Measurements from ENCODE around the gene ABHD2.
A peak's percentile ranks its signal among the peaks of the same experiment; 100 is the strongest.
"Not testable (repeated sequence)": the region's sequence is repeated elsewhere in the genome, so short reads cannot be mapped to it uniquely, and the experiment has no call there.

The ABHD2 gene

DNA sequence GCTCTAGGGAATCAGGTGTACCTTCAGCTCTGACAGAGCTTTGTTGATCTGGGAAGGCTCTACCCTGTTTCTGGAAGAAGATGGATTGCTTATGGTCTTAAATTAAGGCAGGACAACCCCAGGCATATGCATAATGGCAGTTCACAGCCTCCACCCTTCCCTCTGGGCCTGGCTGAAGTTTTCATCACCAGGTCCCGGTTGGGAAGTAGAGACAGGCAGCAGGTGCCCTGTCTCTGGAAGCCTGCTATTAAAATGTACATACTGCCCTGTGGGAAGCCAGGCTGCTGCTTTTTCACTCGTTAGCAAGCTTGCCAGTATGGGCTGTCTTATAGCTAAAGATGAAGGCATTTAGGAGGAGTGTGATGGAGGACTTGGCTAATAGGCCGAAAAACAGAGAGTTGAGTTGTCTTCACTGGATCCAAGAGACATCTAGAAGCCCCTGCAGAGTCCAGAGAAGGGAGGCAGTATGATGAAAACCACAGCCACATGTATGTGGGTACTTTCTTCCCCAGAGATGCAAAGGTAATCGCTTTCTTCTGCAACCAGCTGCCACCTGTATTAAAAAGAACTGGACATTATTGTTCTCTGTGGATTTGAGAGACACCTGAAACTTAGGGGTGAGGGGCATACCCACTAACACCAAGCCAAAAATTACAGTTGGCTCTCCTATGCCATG is 34.4 kb downstream of the ABHD2 start:
- no peak for DNase-seq

DNA sequence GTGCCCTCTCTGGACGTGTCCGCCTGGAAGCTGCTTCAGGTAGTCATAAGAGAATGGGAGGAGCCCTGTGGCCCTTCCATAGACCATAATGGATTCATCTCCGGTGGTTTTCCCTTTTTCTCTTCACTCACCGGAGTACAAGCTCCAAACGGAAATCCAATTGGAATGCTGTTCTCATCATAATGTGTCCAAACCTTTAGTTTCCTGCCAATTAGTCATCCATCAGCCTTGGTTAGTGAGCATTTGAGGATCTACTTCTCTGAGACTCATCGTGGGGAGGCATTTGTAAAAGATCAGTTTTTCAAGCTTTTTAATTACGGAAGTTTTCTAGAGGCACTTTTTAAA is 34.9 kb downstream of the ABHD2 start:
- DNase-seq: no peak

DNA sequence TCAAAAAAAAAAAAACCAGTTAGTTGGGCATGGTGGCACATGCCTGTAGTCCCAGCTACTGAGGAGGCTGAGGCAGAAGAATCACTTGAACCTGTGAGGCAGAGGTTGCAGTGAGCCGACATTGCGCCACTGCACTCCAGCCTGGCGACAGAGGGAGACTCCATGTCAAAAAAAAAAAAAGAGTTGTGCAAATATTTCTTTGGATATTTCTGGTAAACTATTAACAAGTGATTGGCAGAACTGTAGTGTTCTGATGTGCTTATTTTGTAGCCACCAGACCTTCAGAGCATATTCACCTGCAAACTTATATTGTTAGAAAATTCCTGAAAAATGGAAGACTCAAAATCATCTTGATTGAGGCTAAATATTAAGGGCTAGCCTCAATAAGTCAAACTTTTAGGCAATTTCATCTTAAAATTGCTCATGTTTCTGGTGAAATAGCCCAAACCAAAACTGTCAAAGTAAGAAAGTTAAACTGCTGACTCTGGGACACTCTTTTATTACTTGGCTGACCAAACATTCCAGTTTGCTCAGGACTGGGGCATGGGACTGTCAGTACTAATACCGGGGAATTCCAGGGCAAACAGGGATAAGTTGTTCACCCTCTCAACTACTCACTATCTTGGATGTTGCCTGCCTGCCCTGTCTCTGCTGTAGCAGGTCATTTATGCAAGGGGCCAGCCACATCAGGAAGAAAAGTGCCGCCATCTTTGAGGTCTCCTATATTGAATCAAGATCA is 37.0 kb downstream of the ABHD2 start:
- DNase-seq: no peak

DNA sequence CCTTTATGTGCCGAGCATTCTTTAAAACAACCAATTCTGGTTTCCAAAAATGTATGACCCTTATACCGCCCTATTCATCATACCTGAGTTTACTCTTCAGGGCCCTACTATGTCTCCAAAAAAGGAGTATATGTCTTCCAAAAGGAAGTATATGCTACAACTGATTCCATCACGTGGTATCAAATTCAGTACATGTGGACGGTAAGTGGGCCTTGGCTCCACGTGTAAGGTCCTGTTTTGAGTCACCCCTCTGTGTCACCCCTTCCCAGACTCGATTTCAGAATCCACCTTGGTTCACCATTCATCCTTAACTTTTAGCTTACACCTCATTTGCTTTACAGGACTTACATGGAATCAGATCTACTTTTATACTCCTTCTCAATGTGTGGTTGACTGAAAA is 37.8 kb downstream of the ABHD2 start:
- no peak for DNase-seq

DNA sequence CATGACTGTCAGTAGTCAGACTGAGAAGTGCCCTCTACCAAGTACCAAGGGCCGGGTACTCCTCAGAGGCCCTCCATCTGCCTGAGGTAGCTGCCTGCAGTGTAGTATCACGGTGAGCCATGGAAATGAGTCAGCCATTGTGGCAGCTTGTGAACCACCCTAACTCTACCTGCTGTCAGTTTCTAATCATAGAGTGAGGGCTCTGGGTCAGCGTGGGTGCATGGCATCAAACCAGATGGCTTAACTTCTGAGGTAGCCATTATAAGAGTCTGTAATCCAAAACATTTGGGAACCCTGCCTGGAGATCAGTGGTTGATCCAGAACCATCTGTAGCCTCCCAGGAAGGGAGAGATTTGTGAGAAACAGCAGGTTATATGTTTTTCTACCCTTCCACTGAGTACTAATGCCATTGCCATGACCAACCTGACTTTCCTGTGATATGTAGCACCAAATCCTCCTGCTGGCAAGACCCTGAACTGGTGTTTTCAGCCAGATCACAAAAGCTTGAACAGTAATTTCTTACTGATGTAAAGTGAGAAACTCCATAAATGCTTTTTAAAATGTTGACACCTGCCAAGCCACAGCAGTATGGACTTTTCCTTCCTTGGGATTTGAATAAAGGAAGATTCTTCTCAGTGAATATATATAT is 38.9 kb downstream of the ABHD2 start:
- DNase-seq: peak; percentile 19

DNA sequence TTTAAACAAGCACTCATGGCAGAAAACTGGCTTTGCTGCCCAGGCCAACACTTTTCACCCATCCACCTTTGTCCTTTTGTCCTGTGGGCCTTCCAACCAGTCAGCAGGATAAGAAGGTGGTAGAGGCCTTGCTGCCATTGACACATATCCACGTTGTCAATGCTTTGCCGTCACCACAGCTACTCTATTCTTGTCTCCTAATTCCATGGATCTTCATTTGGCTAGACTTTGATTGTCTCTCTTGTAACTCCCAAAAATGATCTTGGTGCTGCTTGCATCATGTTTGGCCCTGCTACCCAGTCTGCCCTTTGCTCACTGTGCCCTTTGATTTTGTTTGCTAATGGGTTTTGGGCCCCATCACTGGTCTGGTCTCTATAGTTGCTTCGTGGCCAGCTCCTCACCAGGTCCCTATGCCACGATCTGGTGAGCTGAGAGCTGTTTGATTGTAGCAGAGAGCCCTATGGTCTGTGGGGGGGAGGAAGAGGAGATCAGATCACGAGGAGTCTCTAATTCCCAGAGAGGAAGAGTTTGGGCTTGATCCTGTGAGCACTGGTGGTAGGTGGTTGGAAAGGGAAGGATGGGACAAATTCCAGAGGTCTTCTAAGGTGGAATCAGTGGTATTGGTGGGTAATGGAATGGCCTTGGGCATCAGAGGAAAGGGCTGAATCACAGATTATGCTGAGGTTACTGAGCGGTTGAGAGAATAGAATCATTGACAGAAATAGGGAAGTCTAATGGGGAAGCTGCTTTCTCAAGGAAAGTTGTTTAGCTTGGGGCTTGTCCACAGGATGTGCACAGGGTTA is 40.3 kb downstream of the ABHD2 start:
- no peak for DNase-seq

DNA sequence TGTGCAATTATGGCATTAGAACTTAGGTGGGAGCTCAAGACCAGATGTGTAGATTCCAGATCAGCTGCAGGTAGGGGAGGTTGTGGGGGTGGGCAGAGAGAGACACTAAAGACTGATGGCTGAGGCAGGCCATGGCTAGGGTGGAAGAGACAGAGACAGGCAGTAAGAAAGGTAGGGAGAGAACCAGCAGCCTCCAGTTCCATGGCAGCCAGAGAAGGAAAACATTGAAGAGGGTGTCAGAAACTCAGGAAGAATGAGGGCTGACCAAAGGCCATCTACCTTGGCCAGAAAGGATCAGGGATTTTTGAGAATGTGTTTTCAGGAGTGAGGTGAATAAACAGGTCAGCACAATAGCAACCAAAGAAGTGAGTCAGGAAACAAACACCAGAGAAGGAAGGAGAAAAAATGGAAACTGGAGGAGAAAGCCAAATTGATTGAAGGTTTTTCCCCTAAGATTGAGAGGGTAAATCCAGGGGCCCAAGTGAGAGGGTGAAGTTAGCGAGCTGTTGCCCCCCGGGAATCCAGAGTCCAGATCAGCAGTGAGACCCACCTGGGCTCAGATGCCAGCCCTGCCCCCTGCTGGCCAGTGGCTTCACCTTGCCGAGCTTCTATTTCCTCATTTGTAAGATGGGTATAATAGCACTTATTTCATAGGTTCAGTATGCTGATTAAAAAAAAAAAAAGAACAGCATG is 41.0 kb downstream of the ABHD2 start:
- peak; percentile 61 for DNase-seq

DNA sequence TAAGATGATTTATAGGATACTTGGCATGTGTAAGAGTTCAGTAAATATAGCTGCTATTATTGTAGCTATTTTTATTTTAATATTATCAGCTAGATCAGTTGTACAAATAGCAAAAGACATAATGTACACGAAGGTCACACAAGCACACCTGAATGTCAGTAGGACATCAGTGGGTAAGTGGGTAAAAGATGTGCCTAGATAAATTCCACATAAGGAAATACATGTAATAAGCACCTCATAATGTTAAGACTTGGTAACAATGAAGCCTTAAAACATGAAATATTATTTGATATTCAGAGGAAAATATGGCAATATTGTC is 41.5 kb downstream of the ABHD2 start:
- DNase-seq: no peak

DNA sequence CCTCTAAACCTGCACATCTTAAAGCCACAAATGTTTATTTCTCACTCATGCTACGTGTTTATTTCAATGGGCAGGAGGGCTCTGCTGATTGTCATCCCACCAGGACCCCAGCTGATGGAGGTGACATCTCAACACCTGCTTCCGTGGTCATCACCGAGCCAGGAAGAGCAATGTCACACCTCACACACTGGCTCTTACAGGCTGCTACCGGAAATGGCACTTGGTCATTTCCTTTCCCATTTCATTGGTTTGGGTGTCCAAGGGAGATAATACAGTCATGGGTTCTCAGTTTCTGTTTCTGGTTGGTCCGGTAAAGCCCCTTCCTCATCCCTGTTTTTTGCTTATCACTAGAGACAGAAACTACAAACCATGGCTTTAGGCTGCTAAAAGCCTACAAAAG is 41.9 kb downstream of the ABHD2 start:
- no peak for DNase-seq

DNA sequence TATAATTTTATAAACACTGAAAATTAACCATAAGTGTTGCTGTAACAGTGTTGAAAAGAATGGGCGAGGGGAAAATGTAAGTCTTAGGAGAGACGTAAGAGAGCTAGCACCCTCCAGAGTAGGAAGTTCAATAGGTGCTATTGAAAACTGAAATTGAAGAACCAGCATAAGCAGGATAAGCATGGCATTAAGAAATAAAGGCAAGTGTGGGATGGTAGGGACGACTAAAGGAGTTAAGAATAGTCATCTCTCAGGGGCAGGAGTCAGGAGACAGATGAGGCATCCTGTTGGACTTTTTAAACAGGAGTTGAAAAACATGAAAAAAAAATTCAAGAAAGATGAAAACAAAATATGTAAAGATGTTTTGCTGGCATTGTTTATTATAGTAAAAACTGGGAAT is 43.5 kb downstream of the ABHD2 start:
- DNase-seq: no peak

DNA sequence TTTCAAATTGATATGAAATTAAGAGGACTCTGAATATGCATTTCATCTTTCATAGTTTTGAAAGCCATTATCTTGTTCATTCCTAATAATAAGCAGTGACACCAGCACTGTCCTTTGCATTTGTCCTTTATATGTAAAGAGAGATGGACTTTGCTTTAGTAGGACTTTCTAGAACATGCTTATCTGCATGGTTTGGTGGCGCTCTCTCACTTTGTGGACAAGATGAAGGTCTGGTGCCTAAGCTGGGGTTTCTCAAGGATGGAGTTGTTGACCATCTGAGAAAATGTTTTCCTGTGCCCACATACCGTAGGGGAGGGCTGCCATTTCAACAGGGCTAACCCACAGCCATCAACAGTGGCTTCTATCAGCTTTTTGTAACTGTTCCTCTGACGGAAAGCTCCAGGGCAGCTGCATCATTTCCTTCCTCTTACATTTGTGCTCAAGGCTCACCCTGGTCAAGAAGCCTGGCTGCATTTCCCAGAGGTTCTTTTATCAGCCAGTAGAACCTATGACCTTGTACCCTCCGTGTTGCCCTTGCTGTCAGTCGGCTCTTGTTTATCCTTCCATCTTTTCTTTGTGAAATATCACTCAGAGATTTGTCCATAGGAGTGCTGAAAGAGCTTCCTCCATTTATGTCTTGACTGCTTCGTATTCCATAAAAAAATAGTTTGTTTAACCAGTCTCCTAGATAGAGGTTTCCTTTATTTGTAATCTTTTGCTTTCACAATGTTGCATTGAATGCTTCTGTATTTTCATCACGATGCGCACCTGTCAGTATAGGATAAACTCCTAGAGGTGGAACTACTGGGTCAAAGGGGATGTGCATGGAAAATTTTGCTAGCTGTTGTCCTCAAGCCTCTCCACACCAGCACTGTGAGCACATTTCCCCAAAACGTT is 44.6 kb downstream of the ABHD2 start:
- DNase-seq: no peak

DNA sequence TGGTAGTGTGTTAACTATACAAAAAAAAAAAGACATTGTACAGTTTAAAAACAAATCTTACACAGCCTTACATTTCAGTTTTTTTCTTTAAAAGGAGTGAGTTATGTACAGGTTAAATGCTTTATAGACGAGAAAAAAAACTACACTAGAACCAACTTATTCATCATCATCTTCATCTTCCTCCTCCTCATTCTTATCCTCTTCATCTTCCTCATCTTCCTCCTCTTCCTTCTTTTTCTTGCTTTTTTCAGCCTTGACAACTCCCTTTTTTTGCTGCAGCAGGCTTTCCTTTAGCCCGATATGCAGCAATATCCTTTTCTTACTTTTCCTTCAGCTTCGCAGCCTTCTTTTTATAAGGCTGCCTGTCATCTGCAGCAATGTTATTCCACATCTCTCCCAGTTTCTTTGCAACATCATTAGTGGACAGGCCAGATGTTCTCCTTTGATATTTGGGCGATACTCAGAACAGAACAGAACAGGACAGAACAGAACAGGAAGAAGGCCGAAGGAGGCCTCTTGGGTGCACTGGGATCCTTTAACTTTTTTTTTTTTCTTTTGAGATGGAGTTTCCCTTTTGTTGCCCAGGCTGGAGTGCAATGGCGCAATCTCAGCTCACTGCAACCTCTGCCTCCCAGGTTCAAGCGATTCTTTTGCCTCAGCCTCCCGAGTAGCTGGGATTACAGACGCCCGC is 47.3 kb downstream of the ABHD2 start:
- not testable (repeated sequence) for DNase-seq

DNA sequence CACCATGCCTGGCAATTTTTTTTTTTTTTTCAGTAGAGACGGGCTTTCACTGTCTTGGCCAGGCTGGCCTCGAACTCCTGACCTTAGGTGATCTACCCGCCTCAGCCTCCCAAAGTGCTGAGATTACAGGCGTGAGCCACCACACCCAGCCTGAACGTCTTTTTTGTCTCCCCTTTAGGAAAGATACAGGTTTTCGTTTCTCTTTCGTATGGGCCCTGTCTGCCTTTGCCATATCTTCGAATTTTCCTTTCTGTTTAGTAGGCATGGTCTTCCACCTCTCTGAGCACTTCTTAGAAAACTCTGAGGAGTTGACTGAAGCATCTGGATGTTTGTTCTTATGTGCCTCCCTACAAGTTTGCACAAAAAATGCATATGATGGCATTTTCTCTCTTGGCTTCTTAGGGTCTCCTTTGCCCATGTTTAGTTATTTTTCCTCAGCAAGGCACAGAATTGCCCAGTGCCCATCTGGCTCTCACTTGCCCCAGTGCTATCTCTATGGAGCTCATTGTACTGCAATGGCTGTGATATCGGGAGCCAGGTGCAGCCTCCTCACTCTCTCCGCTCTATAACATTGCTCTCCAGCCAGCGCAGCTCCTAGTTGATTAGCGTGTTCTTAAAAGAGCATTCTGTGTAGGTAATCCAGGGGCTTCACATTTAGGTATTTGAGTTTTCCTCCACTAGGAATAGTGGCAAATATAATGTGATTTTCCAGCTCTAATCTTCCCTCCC is 48.0 kb downstream of the ABHD2 start:
- no peak for DNase-seq

DNA sequence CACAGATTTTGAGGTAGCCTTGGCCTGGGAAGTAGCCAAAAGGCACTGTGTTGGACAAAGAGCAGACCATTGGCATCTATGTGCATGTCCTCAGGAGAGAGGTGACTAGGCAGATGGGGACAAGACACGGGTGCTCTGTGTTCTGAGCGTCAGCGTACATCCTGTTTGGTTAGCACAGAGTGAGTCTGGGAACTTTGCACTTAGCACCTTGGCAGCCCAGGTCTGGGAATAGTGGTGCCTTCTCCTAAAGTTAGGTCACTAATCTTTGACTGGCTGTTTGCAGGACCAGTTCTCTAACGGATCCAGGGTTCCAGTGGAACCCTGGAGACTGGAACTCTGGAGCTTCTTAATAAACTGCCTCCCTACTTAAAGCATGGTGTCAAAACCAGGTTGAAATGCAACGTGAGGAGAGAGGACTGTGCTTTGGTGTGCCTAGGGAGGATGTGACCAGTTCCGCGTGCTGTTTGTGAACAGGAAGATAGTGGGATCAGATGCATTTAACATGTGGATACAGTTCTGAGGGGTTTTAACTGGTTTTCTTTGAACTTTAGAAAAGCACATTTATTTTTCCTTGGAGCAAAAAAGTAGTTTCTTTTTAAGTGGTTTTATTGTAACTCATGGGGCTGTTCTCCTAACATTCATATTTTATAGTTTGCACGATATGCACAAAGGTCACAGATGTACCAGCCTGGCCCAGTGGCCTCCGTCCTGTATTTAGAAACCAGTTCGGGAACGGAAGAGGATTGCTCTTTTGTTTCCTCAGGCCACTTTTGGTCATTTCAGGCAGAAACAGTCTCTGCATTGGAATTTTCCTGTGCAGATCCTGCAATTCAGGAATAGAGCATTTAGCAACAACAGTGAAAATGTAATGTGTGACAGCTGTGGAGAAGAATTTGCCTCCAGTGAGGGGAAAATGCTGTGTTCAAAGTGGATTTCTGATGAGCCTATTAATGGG is 48.8 kb downstream of the ABHD2 start:
- DNase-seq: no peak

DNA sequence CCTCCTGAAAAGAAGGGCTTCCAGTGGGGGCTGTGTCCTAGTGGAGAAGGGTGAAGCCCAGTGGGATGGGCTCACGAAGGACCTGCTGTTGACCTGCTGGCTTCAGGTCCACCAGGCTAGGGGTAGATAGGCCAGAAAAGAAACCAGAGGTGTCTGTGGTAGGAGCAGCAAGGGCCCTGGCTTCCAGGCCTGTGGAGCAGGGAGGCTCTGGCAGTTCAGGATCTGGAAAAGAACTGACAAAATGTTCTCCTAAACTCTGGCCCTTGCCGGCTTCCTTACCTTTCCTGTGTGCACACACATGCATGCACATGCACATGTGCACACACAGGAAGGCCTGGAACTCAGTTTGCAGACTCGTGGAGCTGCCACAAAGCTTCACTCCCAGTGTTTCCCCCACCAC is 49.7 kb downstream of the ABHD2 start:
- DNase-seq: no peak

DNA sequence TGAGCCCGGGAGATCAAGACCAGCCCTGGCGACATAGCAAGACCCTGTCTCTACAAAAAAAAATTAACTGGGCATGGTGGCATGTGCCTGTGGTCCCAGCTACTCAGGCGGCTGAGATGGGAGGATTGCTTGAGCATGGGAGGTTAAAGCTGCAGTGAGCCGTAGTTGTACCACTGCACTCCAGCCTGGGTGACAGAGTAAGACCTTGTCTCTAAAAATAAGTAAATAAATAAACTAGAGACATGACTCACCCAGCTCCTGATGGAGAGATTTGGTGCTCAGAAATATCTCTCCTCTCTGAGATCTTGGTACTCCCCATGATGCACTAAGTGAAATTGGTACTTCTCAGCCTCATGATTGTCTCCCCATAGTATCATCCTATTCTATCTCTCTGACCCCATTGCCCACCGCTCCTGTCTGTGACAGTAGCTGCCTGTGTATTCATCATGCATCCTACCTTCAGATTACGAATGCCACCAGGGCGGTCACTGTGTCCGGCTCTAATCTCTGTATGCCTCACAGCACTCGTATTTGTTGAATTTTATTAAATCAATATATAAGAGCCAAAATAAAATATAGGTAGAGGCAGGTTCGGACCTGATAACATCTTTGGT is 50.9 kb downstream of the ABHD2 start:
- DNase-seq: no peak

DNA sequence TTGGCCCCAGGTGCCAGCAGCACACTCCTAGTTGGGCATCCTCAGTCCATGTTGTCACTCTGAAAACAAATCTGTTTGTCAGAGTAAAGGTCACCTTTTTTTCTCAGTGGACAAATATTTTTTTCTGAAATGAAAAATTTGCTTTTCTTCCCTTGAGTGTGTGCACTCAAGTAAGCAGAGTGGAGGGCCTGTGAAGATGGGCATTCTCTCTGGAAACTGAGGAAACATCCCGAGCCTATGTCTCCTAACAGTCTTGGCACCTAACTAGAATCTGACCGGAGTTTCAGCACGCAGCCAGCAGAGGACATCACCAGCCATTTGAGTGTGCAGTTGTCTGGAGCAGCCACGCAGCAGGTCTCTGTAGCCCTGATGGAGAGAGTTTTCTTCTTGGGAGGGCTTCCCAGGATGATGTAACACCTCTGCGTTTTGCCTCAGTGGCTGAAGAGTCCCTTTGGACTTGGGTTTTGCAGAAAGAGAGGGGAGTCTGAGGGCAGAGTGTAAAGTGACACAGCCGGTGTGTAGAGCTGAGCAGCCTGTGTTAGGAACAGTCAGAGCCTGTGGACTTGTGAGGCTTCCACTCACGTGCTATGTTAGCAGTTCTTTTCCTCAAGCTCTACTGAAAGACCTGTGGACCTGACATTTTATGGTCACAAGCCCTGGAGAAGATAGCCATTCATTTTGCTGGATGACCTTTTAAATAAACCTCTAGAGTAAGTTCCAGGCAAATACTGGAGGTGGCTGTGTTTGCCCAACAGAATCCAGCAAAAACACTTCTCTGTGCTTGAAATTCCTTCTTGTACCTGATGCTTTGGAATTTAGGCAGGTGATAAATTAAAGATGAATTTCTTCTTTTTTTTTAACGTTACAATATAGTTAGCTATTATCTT is 51.6 kb downstream of the ABHD2 start:
- no peak for DNase-seq

DNA sequence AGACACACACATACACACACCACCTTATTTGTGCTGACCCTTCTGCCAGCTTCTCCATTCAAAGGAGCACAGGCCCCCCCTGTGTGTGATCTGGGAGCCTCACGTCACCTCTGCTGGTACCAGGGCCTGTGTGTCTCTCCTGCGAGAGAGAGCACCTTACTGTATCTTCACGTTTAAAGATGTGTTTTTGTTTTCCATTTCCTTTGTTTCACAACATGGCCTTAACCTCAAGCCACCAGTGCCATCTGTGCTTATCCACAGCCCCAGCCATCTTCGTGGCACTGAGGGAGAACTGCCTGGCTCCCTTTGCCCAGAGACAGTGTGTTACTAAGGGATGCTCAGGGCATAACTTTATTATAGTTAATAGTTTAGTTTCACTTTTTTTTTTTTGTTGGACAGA is 52.3 kb downstream of the ABHD2 start:
- DNase-seq: no peak

Data from activated naive CD4-positive, alpha-beta T cell treated with Interleukin-2 at 50 U/mL for 16 hours (primary cell).